ENCODE measurements around the gene THAP4.

The THAP4 gene

DNA sequence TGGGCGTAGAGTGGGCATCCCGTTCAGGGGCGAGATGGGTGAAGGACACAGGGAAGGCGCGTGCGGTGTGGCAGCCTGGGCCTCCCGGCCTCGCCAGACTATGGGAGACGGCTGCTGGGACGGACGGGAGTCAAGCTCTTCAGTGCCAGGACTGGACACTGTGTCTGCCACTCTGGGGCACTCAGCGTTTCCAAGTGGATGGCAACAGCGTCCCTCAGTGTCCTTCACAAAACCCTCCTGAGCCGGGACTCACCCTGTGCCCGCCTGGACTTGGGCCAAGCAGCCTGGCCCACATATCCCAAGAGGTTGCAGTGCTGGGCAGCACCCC, 94.7 kb downstream of the THAP4 start:
- no peak for DNase-seq

GRCh38 chr2:241541564-241542277, 95.2 kb downstream of the THAP4 start:
- DNase-seq: no peak

DNA sequence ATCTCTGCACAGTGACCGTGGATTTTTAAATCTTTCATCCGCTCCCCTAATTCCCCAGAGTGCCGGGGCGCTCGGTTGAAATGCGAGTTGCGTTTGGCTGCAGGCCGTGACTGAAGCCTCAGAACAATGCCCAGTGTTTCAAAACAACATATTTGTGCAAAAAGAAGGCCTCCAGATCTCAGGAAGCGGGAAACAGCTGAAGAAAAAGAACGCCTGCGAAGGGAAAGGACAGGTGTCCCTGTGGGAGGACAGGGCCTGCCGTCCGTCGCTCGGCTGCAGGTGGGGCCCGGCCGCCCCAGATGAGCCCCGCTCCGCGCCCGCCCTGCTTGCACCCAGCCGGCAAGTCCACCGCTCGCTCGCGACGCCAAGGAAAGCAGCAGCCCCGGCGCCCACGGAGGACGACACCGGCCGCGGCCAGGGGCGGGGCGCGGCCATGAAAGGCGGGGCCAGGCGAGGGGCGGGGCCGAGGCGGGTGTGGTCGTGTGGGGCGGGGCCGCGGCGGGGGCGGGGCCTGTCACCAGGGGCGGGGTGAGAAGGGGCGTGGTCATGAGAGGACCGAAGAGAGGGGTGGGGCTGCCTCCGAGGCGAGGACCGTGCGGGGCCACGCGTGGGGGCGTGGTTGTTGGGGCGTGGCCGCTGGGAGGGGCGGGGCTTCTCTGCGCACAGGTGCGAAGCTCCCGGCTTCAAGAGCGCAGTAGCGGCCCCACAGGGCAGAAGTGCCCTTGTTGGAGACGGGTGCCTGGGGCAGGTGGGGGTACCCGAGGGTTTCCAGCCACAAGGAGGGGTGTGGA, 96.0 kb downstream of the THAP4 start:
- DNase-seq: peak; percentile 87

DNA sequence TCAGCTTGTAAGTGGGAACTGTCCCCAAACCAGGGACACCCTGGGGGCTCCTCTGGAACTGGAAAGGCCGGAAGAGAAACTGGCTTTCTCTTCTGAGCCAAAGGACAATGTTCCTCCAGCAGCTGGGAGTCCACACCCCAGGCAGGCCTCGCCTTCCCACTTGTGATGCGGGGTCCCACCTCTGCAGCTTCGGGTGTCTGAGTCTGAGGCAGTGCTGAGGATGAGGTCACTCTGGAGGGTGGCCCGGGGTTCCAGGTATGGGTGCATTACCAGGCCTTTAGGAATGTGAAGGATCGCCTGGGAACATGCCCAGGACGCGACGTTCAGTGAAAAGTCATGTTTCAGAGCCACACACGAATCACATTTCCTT, 96.6 kb downstream of the THAP4 start:
- no peak for DNase-seq

- no peak for DNase-seq
Observed at GRCh38 chr2:241539616-241540374, 97.2 kb downstream of the THAP4 start.

DNA sequence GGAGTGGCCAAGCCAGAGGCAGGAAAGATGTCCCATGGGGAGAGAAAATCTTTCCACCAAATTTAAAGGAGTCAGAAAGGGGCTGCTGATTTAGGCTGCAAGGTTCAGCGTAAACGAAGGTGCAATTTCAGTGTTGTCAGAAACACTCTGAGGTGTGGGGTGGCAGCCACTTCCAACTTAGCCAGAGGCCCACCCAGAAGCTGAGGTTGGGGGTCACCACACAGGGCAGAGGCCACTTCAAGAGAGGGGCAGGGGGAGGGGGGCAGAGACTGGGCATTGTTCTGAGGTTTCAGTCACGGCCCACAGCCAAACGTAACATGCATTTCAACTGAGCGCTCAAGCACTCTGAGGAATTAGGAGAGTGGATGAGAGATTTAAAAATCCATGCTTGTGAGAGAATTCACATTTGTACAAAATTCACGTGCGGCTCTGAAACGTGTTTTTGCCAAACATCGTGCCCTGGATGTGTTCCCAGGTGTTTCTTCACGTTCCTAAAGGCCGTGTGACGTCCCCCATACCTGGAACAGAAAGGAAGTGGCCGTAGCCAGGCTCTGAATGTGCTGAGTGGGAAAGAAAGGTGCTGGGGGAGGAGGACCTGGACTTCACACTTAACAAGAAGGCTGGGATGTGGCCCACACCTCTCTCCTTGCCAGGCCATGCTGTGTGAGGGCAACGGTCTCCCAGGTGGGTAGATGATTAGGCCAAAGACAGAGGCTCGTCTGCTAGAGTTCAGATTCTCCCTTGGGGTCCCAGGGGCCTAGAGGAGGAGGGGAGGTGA, 97.9 kb downstream of the THAP4 start:
- no peak for DNase-seq

- no peak for DNase-seq
Observed at GRCh38 chr2:241535871-241536655, 100.9 kb downstream of the THAP4 start.

GRCh38 chr2:241534701-241535375, 102.1 kb downstream of the THAP4 start:
- no peak for DNase-seq
